ENCODE results near the gene SYCE1. TPM values are rescaled to one million over a fixed set of nuclear protein-coding genes. Genes with fewer than 3 reads are reported as not detected.

Gene SYCE1, protein sequence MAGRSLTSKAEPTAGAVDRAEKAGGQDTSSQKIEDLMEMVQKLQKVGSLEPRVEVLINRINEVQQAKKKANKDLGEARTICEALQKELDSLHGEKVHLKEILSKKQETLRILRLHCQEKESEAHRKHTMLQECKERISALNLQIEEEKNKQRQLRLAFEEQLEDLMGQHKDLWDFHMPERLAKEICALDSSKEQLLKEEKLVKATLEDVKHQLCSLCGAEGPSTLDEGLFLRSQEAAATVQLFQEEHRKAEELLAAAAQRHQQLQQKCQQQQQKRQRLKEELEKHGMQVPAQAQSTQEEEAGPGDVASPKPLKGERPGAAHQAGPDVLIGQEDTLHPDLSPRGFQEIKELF
- not detected for total RNA-seq

DNA sequence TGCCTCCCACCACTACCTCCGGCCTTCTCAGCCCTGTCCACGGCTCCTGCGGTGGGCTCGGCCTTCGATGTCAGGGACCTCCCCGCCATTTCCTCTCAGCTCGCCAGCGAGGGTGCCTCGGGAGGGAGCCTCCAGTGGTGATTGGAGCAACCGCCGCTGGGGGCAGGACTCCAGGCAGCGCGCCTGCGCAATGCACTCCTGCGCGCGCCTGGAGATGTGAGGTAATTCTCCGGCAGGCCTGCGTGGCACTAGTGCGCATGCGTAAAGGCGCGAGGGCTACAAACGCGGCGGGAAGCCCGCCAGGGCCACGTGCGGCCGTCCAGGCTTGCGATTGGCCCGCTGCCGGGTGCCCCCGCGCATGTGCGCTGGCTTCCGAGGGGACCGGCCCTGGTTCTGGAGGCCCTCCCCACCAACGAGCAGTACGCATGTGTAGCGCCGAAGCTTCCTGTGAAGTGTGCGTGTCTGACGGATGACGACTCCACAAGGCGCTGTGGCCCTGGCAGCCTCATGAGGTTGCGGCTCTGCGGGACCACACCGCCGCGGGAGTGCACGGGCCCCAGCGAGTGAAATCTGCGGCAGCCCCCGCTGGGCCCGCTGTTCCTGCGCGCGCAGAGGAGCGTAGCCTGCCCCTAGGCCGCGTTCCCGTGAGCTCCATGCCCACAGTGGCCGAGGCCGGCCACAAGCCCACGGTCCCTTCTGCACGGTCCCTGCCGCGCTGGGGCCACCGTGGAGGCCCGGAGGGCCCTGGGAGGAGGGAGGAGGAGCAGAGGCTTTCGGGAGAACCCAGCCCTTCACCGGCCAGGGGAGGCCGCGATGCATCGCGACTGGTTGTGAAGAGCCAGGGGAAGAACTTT, at the start of gene SYCE1:
Gene SYCE1 (minus strand): TSS at position 143 of the 854 bp plus-strand sequence. CDS start 54 bp downstream, at position 89.

DNA sequence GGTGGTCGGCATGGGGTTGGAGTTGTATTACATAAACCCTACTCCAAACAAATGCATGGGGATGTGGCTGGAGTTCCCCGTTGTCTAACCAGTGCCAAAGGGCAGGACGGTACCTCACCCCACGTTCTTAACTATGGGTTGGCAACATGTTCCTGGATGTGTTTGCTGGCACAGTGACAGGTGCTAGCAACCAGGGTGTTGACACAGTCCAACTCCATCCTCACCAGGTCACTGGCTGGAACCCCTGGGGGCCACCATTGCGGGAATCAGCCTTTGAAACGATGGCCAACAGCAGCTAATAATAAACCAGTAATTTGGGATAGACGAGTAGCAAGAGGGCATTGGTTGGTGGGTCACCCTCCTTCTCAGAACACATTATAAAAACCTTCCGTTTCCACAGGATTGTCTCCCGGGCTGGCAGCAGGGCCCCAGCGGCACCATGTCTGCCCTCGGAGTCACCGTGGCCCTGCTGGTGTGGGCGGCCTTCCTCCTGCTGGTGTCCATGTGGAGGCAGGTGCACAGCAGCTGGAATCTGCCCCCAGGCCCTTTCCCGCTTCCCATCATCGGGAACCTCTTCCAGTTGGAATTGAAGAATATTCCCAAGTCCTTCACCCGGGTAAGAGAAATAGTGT, 38.3 kb downstream of the SYCE1 start, which contains the start of gene CYP2E1:
Gene CYP2E1 (plus strand): TSS at position 407 of the 632 bp plus-strand sequence. CDS start 33 bp downstream, at position 440.

Other genes with a start within 250 kb of the SYCE1 start
- gene CALY, start 228.7 kb downstream of the SYCE1 start, total RNA-seq = not detected
- not detected for gene PRAP1, start 218.2 kb downstream of the SYCE1 start, total RNA-seq
- gene FUOM, start 207.6 kb downstream of the SYCE1 start, total RNA-seq = 10 to 100 TPM; 14.8 to 15.3 TPM
- gene ECHS1, start 192.2 kb downstream of the SYCE1 start, total RNA-seq = 10 to 100 TPM; 63.3 to 65.4 TPM
- 1 to 10 TPM; 2.3 to 6.2 TPM for gene PAOX, start 186.3 kb downstream of the SYCE1 start, total RNA-seq
- 10 to 100 TPM; 32.6 to 33.4 TPM for gene MTG1, start 171.4 kb downstream of the SYCE1 start, total RNA-seq
- under 1 TPM in 1 of 2 donors, not detected in 1; under 0.01 TPM for gene SPRN, start 141.0 kb downstream of the SYCE1 start, total RNA-seq
- 1 to 10 TPM; 1.0 to 2.0 TPM for gene SCART1, start 111.6 kb downstream of the SYCE1 start, total RNA-seq
- gene CYP2E1, start 38.2 kb downstream of the SYCE1 start, total RNA-seq = under 1 TPM in 1 of 2 donors, not detected in 1; 0.69 TPM
- not detected for gene FRG2B, start 61.2 kb upstream of the SYCE1 start, total RNA-seq

Data from melanocyte of skin (primary cell).